Measurements from ENCODE around the gene MAPT.
"Not testable (repeated sequence)": the region's sequence is repeated elsewhere in the genome, so short reads cannot be mapped to it uniquely, and the experiment has no call there.

MAPT gene

DNA sequence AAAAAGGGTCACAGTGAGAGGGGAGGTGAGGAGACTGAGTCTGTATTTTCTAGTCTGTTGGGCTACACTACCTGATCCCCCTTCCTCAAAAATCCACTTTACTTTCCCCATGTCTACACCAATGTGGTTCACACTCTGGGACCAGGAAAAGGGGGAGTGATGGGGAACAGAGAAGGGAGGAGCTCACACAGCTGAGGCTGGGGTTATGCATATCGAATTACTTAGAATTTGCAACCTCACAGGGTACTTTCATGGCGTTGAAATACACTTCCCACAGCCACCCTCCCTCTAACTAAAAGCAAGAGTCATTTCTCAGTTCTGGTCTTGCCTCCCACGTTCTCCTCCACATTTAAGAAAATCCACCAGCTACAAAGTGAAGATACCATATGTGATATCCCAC is 14.1 kb downstream of the MAPT start:
- Histone ChIP-seq H3K27me3 (replicated peaks; ENCODE audit: control insufficient read depth, insufficient read depth, low read length) (peaks cover 2% of the 10 kb centered on the region), H3K36me3 (ENCODE audit: control insufficient read depth, insufficient read depth, low read length) (no peaks in the 10 kb centered on the region), H3K4me3 (replicated peaks; ENCODE audit: low read depth, low read length) (no peak overlapping the region)
- no peak for DNase-seq (ENCODE audit: extremely low read depth, insufficient read length)
- TF ChIP-seq, protein P1, sequence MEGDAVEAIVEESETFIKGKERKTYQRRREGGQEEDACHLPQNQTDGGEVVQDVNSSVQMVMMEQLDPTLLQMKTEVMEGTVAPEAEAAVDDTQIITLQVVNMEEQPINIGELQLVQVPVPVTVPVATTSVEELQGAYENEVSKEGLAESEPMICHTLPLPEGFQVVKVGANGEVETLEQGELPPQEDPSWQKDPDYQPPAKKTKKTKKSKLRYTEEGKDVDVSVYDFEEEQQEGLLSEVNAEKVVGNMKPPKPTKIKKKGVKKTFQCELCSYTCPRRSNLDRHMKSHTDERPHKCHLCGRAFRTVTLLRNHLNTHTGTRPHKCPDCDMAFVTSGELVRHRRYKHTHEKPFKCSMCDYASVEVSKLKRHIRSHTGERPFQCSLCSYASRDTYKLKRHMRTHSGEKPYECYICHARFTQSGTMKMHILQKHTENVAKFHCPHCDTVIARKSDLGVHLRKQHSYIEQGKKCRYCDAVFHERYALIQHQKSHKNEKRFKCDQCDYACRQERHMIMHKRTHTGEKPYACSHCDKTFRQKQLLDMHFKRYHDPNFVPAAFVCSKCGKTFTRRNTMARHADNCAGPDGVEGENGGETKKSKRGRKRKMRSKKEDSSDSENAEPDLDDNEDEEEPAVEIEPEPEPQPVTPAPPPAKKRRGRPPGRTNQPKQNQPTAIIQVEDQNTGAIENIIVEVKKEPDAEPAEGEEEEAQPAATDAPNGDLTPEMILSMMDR (IDR thresholded peaks at IDR 0.05; ENCODE audit: insufficient read depth, low read length, poor library complexity, severe bottlenecking), result no peak

DNA sequence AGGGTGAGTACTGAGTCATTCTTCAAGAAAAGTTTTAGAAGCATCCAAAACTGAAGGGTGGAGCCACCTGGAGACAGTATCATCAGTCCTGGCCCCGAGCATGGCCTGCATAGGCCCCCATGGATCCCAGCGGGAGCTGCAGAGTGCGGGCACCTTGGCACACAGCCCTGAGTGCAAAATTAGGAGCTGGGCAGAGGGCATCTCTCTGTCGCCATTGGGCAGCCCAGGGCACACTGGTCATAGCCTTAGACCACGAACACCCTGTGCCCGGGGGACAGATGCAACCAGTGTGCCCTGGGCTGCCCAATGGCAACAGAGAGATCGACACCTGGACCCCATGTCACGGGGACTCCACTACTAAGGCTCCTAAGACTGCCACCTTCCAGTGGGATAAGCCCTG is 14.6 kb downstream of the MAPT start:
- peaks cover 2% of the 10 kb centered on the region for H3K27me3 ChIP-seq (replicated peaks; ENCODE audit: control insufficient read depth, insufficient read depth, low read length)
- TF ChIP-seq, protein P1 (IDR thresholded peaks at IDR 0.05; ENCODE audit: insufficient read depth, low read length, poor library complexity, severe bottlenecking), result no peak

DNA sequence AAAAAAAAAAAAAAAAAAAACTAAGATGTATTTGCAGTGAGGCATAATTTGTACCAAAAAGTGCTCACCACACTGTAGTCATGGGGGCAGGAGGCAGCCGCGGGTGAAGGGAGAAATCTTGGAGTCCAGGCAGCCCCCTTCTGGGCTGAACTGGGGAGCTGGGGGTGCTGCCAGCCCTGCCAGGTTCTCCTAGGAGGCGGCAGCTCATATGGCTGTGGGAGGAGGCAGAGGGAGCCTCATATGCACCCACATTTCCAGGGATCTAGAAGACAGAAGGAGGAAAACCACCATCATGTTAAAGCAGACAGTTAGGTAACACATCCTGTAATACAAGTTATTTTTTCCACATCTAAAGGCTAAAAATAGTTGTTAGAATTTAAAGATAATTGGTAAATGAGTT is 16.3 kb downstream of the MAPT start:
- no peak for DNase-seq (ENCODE audit: extremely low read depth, insufficient read length)
- TF ChIP-seq, protein P1 (IDR thresholded peaks at IDR 0.05; ENCODE audit: insufficient read depth, low read length, poor library complexity, severe bottlenecking), result no peak
- Histone ChIP-seq H3K4me3 (replicated peaks; ENCODE audit: low read depth, low read length) (no peak overlapping the region), H3K36me3 (ENCODE audit: control insufficient read depth, insufficient read depth, low read length) (no peaks in the 10 kb centered on the region), H3K27me3 (replicated peaks; ENCODE audit: control insufficient read depth, insufficient read depth, low read length) (peaks cover 2% of the 10 kb centered on the region)

More for the DNA sequence above, 14.6 kb downstream of the MAPT start:
- no peak for DNase-seq (ENCODE audit: extremely low read depth, insufficient read length)
- Histone ChIP-seq H3K4me3 (replicated peaks; ENCODE audit: low read depth, low read length) (no peak overlapping the region), H3K36me3 (ENCODE audit: control insufficient read depth, insufficient read depth, low read length) (no peaks in the 10 kb centered on the region)

DNA sequence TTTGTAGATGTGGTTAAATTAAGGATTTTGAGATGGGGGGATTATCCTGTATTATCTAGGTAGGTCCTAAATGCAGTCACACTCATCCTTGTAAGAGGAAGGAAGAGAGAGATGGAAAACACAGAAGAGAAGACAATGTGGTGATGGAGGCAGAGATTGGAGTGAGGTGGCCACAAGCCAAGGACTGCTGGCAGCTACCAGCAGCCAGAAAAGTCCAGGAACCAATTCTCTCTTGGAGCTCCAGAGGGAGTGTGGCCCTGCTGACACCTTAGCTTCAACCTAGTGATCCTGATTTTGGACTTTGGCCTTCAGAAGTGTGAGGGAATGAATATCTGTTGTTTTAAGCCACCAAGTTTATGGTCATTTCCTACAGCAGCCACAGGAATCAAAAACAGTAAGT is 18.0 kb downstream of the MAPT start:
- TF ChIP-seq, protein P1 (IDR thresholded peaks at IDR 0.05; ENCODE audit: insufficient read depth, low read length, poor library complexity, severe bottlenecking), result no peak
- Histone ChIP-seq H3K36me3 (ENCODE audit: control insufficient read depth, insufficient read depth, low read length) (no peaks in the 10 kb centered on the region), H3K4me3 (replicated peaks; ENCODE audit: low read depth, low read length) (no peak overlapping the region), H3K27me3 (replicated peaks; ENCODE audit: control insufficient read depth, insufficient read depth, low read length) (peaks cover under 1% of the 10 kb centered on the region; the same call in 1 of the 2 replicates)
- DNase-seq (ENCODE audit: extremely low read depth, insufficient read length), result no peak

DNA sequence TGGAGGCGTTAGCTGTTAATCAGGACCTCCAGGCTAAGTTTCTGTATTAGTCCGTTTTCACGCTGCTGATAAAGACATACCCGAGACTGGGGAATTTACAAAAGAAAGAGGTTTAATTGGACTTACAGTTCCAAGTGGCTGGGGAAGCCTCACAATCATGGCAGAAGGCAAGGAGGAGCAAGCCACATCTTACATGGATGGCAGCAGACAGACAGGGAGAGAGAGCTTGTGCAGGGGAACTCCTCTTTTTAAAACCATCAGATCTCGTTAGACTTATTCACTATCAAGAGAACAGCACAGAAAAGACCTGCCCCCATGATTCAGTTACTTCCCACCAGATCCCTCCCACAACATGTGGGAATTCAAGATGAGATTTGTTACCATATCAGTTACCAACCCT is 18.7 kb downstream of the MAPT start:
- not testable (repeated sequence) for DNase-seq (ENCODE audit: extremely low read depth, insufficient read length); H3K4me3 ChIP-seq (replicated peaks; ENCODE audit: low read depth, low read length); H3K27me3 ChIP-seq (replicated peaks; ENCODE audit: control insufficient read depth, insufficient read depth, low read length); H3K36me3 ChIP-seq (ENCODE audit: control insufficient read depth, insufficient read depth, low read length)

DNA sequence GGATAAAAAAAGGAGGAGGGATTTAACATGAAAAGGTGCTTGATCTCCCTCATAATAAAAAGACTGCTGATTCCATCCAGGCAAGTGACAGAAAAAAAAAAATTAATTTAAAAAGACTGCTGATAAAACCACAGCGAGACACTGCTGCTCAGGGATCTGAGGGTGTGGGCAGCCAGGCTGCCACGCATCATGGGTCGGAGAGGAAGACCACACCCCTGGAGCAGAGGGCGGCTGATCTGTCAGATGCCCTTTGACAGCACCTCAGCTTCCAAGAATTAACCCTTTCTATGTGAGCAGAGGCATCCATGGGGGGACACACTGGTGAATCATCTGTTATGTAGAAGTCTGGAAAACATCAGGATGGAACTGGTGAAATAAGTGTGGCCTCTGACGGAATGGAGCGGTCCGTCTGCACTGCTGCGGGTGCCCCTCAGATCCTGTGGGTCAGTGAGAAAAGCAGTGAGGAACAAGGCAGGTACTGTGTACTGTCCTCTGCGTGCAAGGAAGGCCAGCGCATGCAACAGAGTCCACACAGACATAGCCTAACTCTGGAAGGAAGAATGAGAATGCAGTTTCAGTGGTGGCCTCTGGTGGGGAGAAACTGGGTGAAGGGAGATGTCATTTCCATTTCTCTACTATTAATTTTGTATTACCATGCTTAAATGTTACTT is 19.8 kb downstream of the MAPT start:
- no peaks in the 10 kb centered on the region; the same call in 1 of the 2 replicates for H3K27me3 ChIP-seq (replicated peaks; ENCODE audit: control insufficient read depth, insufficient read depth, low read length)
- DNase-seq (ENCODE audit: extremely low read depth, insufficient read length), result no peak
- no peak overlapping the region for H3K4me3 ChIP-seq (replicated peaks; ENCODE audit: low read depth, low read length)
- H3K36me3 ChIP-seq (ENCODE audit: control insufficient read depth, insufficient read depth, low read length), result no peaks in the 10 kb centered on the region
- TF ChIP-seq, protein P1 (IDR thresholded peaks at IDR 0.05; ENCODE audit: insufficient read depth, low read length, poor library complexity, severe bottlenecking), result no peak

Measured in GM06990 (cell line).